WTC11 (cell line): ENCODE results near the gene RAB25. TPM values are rescaled to one million over a fixed set of nuclear protein-coding genes. Genes with fewer than 3 reads are reported as not detected.

Experiments
- ATAC-seq: fragments of 200-7000 bp; cut with Tn5 transposase; 2 replicates; pipeline ENCODE4 v1.10.0; 2021; ENCODE audit warnings: mild to moderate bottlenecking, moderate library complexity
- CTCF ChIA-PET: fragments of 300-600 bp; sonication (Branson Sonifier 250); formaldehyde crosslinking; loops from one replicate; lab custom pipeline; 2021; ENCODE audit warnings: antibody characterized with exemption; lab: Charles Lee
- POLR2A ChIA-PET: fragments of 350-600 bp; sonication (Branson Sonifier 250); formaldehyde crosslinking; loops from one replicate; lab custom pipeline; 2021; ENCODE audit warnings: antibody characterized with exemption; lab: Charles Lee
- DNase-seq: peaks from one replicate; pipeline ENCODE4 v3.0.0; 2021; ENCODE audit warnings: low spot score
- H3K27ac Mint-ChIP-seq: 2 replicates; pipeline ENCODE4 v1.8.0; 2021; ENCODE audit warnings: mixed read lengths
- H3K27me3 Mint-ChIP-seq: 2 replicates; pipeline ENCODE4 v1.8.0; 2021; ENCODE audit warnings: low read depth, mild to moderate bottlenecking, moderate library complexity, mixed read lengths
- H3K36me3 Mint-ChIP-seq: 2 replicates; pipeline ENCODE4 v1.8.0; 2021; ENCODE audit warnings: mixed read lengths
- H3K4me1 Mint-ChIP-seq: 2 replicates; pipeline ENCODE4 v1.8.0; 2022; ENCODE audit warnings: mixed read lengths
- H3K4me3 Mint-ChIP-seq: 2 replicates; pipeline ENCODE4 v1.8.0; 2021; ENCODE audit warnings: mild to moderate bottlenecking, moderate library complexity, mixed read lengths
- H3K9me3 Mint-ChIP-seq: 2 replicates; pipeline ENCODE4 v1.8.0; 2021; ENCODE audit warnings: mixed read lengths
- ATF1 ChIP-seq: sonication (generic); formaldehyde crosslinking; IDR thresholded peaks from 2 replicates; pipeline ENCODE4 v1.8.1; 2023; ENCODE audit warnings: mild to moderate bottlenecking, moderate library complexity, missing genetic modification reagents
- CREB1 ChIP-seq: sonication (generic); formaldehyde crosslinking; IDR thresholded peaks from 2 replicates; pipeline ENCODE4 v1.8.0; 2023; ENCODE audit warnings: mild to moderate bottlenecking, missing genetic modification reagents
- EMX1 ChIP-seq: fragments of 250-450 bp; sonication (Bioruptor Pico); IDR thresholded peaks from 2 replicates; pipeline ENCODE4 v1.8.0; 2021; ENCODE audit warnings: mild to moderate bottlenecking
- FOXK1 ChIP-seq: sonication (generic); formaldehyde crosslinking; IDR thresholded peaks from 2 replicates; pipeline ENCODE4 v1.8.0; 2022; ENCODE audit warnings: mild to moderate bottlenecking, moderate library complexity, missing genetic modification reagents
- JAZF1 ChIP-seq: fragments of 250-450 bp; sonication (Bioruptor Pico); IDR thresholded peaks from 2 replicates; pipeline ENCODE4 v1.9.0; 2021; ENCODE audit warnings: moderate library complexity, mild to moderate bottlenecking, inconsistent platforms
- JUN ChIP-seq: sonication (generic); formaldehyde crosslinking; IDR thresholded peaks from 2 replicates; pipeline ENCODE4 v1.8.0; 2023; ENCODE audit warnings: mild to moderate bottlenecking, missing genetic modification reagents
- MYBL2 ChIP-seq: sonication (generic); formaldehyde crosslinking; IDR thresholded peaks from 2 replicates; pipeline ENCODE4 v1.8.1; 2023; ENCODE audit warnings: mild to moderate bottlenecking, moderate library complexity, missing genetic modification reagents
- TEAD4 ChIP-seq: sonication (generic); formaldehyde crosslinking; IDR thresholded peaks from 2 replicates; pipeline ENCODE4 v1.8.0; 2022; ENCODE audit warnings: mild to moderate bottlenecking, missing genetic modification reagents
- ZBTB21 ChIP-seq: sonication (generic); formaldehyde crosslinking; IDR thresholded peaks from 2 replicates; pipeline ENCODE4 v1.8.1; 2023; ENCODE audit warnings: mild to moderate bottlenecking, missing genetic modification reagents, borderline replicate concordance
- ZNF138 ChIP-seq: sonication (generic); formaldehyde crosslinking; conservative IDR thresholded peaks from 2 replicates; pipeline ENCODE4 v1.8.1; 2022; ENCODE audit warnings: mild to moderate bottlenecking, moderate library complexity, missing genetic modification reagents
- ZNF317 ChIP-seq: sonication (generic); formaldehyde crosslinking; IDR thresholded peaks from 2 replicates; pipeline ENCODE4 v1.8.1; 2023; ENCODE audit warnings: low read depth, mild to moderate bottlenecking, moderate library complexity, missing genetic modification reagents, borderline replicate concordance
- ZNF396 ChIP-seq: fragments of 250-450 bp; sonication (Bioruptor Pico); IDR thresholded peaks from 2 replicates; pipeline ENCODE4 v1.8.0; 2021; ENCODE audit warnings: mild to moderate bottlenecking, moderate library complexity, borderline replicate concordance
- total RNA-seq: library from RNA; stranded (reverse); gene quantifications from 3 replicates; pipeline ENCODE4 v1.2.3, GENCODE V29; 2021
- TF ChIP-seq, protein P1 (sequence below): sonication (generic); formaldehyde crosslinking; IDR thresholded peaks from 2 replicates; pipeline ENCODE4 v1.8.1; 2023; ENCODE audit warnings: mild to moderate bottlenecking, missing genetic modification reagents
- TF ChIP-seq, protein P2 (sequence below): sonication (generic); formaldehyde crosslinking; IDR thresholded peaks from 2 replicates; pipeline ENCODE4 v1.8.1; 2023; ENCODE audit warnings: mild to moderate bottlenecking, missing genetic modification reagents
- TF ChIP-seq, protein P3 (sequence below): sonication (generic); formaldehyde crosslinking; conservative IDR thresholded peaks from 2 replicates; pipeline ENCODE4 v1.8.1; 2023; ENCODE audit warnings: mild to moderate bottlenecking, low read depth, missing genetic modification reagents, moderate library complexity
- TF ChIP-seq, protein P4 (sequence below): sonication (generic); formaldehyde crosslinking; IDR thresholded peaks from 2 replicates; pipeline ENCODE4 v1.8.1; 2022; ENCODE audit warnings: mild to moderate bottlenecking, missing genetic modification reagents, moderate library complexity, borderline replicate concordance
- TF ChIP-seq, protein P5 (sequence below): sonication (generic); formaldehyde crosslinking; IDR thresholded peaks from 2 replicates; pipeline ENCODE4 v1.8.0; 2023; ENCODE audit warnings: mild to moderate bottlenecking, missing genetic modification reagents
- TF ChIP-seq, protein P6 (sequence below): sonication (generic); formaldehyde crosslinking; IDR thresholded peaks from 2 replicates; pipeline ENCODE4 v1.8.0; 2022; ENCODE audit warnings: missing genetic modification reagents

Gene RAB25
- total RNA-seq, 1 experiment from 2014 or later: 61.9 TPM

DNA sequence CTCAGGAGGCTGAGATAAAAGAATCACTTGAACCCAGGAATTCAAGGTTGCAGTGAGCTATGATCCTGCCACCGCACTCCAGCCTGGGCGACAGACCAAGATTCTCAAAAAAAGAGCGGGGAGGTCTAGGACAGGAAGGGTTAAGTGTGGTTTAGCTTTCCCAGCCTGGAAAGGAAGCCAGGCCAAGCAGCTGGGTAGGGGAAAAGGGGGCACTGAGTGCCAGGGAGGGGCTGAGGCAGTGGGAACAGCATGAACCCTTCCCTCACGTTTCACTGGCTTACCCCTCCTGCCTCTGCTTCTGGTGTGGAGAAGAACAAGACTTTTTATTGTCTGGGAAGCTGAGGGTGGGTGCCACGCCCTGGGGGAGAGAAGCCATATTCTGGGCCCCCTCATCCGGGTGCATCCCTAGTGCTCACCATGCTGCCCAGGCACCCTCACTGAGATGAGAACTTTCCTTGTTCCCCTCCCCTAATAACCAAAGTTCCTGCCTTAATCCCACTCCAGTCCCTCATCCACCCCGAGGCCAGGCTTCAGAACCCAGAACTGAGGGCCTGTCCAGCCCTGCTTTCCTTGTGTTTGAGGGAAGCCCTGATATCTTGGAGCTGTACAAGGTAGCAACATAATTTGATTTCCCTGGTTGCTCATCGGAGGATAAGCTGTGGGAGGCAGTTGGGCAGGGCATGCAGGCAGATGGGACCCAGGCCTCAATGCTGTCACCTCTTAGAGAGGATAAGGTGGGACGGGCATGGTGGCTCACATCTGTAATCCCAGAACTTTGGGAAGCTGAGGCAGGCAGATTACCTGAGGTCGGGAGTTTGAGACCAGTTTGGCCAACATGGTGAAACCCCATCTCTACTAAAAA lies 51.5 kb downstream of the RAB25 start:
- peaks cover 37% of the 10 kb centered on the region for H3K4me1 Mint-ChIP-seq
- H3K9me3 Mint-ChIP-seq: no peaks in the 10 kb centered on the region
- no peak overlapping the region for H3K4me3 Mint-ChIP-seq
- H3K27ac Mint-ChIP-seq: no peak overlapping the region
- DNase-seq (no peak), ATAC-seq (no peak)
- peaks cover 18% of the 10 kb centered on the region for H3K27me3 Mint-ChIP-seq
- ChIA-PET POLR2A (interaction anchor here (0.6 to 2.4 kb wide), 4 partner anchors 10 to 22 kb away, joined by 3 to 8 read pairs (median 5); no protein-coding TSS in a partner anchor), CTCF (interaction anchor here (2.0 to 28.0 kb wide), 4 partner anchors 11 to 25 kb away, joined by 8 to 1176 read pairs (median 52); partner anchors contain the start of gene MEX3A)
- no peaks in the 10 kb centered on the region for H3K36me3 Mint-ChIP-seq
- TF ChIP-seq CREB1 (CRISPR knock-in tag): no peak
- no peak for TF ChIP-seq ZNF396 (CRISPR knock-in tag)
- no peak for TF ChIP-seq FOXK1 (CRISPR knock-in tag)
- TF ChIP-seq ZNF138: no peak
- TF ChIP-seq, protein P1, sequence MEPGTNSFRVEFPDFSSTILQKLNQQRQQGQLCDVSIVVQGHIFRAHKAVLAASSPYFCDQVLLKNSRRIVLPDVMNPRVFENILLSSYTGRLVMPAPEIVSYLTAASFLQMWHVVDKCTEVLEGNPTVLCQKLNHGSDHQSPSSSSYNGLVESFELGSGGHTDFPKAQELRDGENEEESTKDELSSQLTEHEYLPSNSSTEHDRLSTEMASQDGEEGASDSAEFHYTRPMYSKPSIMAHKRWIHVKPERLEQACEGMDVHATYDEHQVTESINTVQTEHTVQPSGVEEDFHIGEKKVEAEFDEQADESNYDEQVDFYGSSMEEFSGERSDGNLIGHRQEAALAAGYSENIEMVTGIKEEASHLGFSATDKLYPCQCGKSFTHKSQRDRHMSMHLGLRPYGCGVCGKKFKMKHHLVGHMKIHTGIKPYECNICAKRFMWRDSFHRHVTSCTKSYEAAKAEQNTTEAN (CRISPR knock-in tag): no peak

DNA sequence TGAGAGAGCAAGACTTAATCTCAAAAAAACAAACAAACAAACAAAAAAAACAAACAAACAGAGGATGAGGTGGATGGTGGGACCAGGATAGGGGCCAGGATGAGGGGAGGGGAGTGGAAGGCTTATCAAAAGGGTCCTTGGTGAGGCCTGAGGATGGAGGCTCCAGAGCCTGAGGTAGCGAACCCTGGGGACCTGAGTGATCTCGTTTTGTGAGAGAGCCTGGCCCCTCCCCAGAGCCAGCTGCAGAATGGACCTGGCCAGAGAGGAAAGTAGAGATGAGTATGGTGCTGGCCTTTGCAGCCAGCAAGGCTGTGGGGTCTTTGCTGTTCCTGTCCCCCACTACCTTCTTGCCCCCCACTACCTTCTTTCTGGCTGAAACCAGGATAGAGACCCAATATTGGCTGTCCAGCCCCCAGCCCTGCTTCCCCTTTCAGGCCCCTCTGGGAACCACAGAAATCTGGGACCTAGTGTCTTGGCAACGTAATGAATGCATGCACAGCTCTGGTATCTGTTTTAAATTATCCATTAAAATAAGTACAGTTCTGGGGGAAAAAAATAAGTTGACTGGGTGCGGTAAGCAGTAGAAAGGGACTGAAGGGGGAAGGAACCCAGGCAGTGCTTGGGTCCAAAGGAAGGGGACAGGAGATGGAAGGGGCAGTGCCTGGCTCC lies 52.5 kb downstream of the RAB25 start:
- DNase-seq (no peak), ATAC-seq (no peak)
- POLR2A ChIA-PET: interaction anchor here (0.7 to 2.4 kb wide), 4 partner anchors 10 to 30 kb away, joined by 3 to 12 read pairs (median 6); partner anchors contain the start of gene MEX3A
- CTCF ChIA-PET: interaction anchor here (0.6 to 28.0 kb wide), 9 partner anchors 10 to 779 kb away, joined by 3 to 1176 read pairs (median 9); partner anchors contain the start of genes MEX3A and PMF1
- Mint-ChIP-seq H3K4me3 (peak overlapping the region; percentile 93), H3K4me1 (peaks cover 31% of the 10 kb centered on the region), H3K9me3 (no peaks in the 10 kb centered on the region), H3K36me3 (no peaks in the 10 kb centered on the region), H3K27me3 (peaks cover 18% of the 10 kb centered on the region), H3K27ac (no peak overlapping the region)
- TF ChIP-seq, protein P2, sequence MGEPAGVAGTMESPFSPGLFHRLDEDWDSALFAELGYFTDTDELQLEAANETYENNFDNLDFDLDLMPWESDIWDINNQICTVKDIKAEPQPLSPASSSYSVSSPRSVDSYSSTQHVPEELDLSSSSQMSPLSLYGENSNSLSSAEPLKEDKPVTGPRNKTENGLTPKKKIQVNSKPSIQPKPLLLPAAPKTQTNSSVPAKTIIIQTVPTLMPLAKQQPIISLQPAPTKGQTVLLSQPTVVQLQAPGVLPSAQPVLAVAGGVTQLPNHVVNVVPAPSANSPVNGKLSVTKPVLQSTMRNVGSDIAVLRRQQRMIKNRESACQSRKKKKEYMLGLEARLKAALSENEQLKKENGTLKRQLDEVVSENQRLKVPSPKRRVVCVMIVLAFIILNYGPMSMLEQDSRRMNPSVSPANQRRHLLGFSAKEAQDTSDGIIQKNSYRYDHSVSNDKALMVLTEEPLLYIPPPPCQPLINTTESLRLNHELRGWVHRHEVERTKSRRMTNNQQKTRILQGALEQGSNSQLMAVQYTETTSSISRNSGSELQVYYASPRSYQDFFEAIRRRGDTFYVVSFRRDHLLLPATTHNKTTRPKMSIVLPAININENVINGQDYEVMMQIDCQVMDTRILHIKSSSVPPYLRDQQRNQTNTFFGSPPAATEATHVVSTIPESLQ (CRISPR knock-in tag): no peak
- TF ChIP-seq, protein P3, sequence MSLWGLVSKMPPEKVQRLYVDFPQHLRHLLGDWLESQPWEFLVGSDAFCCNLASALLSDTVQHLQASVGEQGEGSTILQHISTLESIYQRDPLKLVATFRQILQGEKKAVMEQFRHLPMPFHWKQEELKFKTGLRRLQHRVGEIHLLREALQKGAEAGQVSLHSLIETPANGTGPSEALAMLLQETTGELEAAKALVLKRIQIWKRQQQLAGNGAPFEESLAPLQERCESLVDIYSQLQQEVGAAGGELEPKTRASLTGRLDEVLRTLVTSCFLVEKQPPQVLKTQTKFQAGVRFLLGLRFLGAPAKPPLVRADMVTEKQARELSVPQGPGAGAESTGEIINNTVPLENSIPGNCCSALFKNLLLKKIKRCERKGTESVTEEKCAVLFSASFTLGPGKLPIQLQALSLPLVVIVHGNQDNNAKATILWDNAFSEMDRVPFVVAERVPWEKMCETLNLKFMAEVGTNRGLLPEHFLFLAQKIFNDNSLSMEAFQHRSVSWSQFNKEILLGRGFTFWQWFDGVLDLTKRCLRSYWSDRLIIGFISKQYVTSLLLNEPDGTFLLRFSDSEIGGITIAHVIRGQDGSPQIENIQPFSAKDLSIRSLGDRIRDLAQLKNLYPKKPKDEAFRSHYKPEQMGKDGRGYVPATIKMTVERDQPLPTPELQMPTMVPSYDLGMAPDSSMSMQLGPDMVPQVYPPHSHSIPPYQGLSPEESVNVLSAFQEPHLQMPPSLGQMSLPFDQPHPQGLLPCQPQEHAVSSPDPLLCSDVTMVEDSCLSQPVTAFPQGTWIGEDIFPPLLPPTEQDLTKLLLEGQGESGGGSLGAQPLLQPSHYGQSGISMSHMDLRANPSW (CRISPR knock-in tag): no peak
- TF ChIP-seq EMX1 (CRISPR knock-in tag) (no peak), ZBTB21 (CRISPR knock-in tag) (no peak), JUN (CRISPR knock-in tag) (no peak), TEAD4 (CRISPR knock-in tag) (no peak), MYBL2 (no peak), ATF1 (no peak), JAZF1 (no peak), ZNF317 (CRISPR knock-in tag) (no peak)
- TF ChIP-seq, protein P4, sequence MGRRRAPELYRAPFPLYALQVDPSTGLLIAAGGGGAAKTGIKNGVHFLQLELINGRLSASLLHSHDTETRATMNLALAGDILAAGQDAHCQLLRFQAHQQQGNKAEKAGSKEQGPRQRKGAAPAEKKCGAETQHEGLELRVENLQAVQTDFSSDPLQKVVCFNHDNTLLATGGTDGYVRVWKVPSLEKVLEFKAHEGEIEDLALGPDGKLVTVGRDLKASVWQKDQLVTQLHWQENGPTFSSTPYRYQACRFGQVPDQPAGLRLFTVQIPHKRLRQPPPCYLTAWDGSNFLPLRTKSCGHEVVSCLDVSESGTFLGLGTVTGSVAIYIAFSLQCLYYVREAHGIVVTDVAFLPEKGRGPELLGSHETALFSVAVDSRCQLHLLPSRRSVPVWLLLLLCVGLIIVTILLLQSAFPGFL: no peak
- TF ChIP-seq, protein P5, sequence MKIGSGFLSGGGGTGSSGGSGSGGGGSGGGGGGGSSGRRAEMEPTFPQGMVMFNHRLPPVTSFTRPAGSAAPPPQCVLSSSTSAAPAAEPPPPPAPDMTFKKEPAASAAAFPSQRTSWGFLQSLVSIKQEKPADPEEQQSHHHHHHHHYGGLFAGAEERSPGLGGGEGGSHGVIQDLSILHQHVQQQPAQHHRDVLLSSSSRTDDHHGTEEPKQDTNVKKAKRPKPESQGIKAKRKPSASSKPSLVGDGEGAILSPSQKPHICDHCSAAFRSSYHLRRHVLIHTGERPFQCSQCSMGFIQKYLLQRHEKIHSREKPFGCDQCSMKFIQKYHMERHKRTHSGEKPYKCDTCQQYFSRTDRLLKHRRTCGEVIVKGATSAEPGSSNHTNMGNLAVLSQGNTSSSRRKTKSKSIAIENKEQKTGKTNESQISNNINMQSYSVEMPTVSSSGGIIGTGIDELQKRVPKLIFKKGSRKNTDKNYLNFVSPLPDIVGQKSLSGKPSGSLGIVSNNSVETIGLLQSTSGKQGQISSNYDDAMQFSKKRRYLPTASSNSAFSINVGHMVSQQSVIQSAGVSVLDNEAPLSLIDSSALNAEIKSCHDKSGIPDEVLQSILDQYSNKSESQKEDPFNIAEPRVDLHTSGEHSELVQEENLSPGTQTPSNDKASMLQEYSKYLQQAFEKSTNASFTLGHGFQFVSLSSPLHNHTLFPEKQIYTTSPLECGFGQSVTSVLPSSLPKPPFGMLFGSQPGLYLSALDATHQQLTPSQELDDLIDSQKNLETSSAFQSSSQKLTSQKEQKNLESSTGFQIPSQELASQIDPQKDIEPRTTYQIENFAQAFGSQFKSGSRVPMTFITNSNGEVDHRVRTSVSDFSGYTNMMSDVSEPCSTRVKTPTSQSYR (CRISPR knock-in tag): no peak
- TF ChIP-seq, protein P6, sequence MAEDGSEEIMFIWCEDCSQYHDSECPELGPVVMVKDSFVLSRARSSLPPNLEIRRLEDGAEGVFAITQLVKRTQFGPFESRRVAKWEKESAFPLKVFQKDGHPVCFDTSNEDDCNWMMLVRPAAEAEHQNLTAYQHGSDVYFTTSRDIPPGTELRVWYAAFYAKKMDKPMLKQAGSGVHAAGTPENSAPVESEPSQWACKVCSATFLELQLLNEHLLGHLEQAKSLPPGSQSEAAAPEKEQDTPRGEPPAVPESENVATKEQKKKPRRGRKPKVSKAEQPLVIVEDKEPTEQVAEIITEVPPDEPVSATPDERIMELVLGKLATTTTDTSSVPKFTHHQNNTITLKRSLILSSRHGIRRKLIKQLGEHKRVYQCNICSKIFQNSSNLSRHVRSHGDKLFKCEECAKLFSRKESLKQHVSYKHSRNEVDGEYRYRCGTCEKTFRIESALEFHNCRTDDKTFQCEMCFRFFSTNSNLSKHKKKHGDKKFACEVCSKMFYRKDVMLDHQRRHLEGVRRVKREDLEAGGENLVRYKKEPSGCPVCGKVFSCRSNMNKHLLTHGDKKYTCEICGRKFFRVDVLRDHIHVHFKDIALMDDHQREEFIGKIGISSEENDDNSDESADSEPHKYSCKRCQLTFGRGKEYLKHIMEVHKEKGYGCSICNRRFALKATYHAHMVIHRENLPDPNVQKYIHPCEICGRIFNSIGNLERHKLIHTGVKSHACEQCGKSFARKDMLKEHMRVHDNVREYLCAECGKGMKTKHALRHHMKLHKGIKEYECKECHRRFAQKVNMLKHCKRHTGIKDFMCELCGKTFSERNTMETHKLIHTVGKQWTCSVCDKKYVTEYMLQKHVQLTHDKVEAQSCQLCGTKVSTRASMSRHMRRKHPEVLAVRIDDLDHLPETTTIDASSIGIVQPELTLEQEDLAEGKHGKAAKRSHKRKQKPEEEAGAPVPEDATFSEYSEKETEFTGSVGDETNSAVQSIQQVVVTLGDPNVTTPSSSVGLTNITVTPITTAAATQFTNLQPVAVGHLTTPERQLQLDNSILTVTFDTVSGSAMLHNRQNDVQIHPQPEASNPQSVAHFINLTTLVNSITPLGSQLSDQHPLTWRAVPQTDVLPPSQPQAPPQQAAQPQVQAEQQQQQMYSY (CRISPR knock-in tag): no peak
